22Rv1 (cell line): ENCODE measurements around the gene BBS7.
A peak's percentile ranks its signal among the peaks of the same experiment; 100 is the strongest.

Experiments
- CTCF ChIP-seq: fragments of 450-650 bp; IDR thresholded peaks from 2 replicates; pipeline ENCODE4 v1.5.1; 2017; ENCODE audit warnings: mild to moderate bottlenecking
- ZFX ChIP-seq: fragments of 450-650 bp; IDR thresholded peaks from 2 replicates; pipeline ENCODE4 v1.6.1; 2017; ENCODE audit warnings: antibody characterized with exemption, borderline replicate concordance

GRCh38 chr4:121822796-121823504 is 47.3 kb downstream of the BBS7 start:
- peak; percentile 23 for TF ChIP-seq CTCF
- TF ChIP-seq ZFX, result no peak
